DOHH2 (cell line): ENCODE results near the gene KANK4.

Experiments used
- H3F3A ChIP-seq: fragments of 200-600 bp; sonication (generic), shearing (Covaris generic); 2 replicates; pipeline ENCODE4 v1.6.0; 2016; ENCODE audit warnings: antibody characterized with exemption, mild to moderate bottlenecking; ENCODE audit not compliant: control insufficient read depth, insufficient read depth
- H3K27ac ChIP-seq: fragments of 200-600 bp; sonication (generic); 2 replicates; pipeline ENCODE4 v1.5.1; 2014; ENCODE audit warnings: low read depth, mild to moderate bottlenecking, low read length, moderate library complexity
- H3K27me3 ChIP-seq: fragments of 200-600 bp; sonication (generic); 2 replicates; pipeline ENCODE4 v1.6.1; 2014; ENCODE audit warnings: mild to moderate bottlenecking, low read length, mixed read lengths; ENCODE audit not compliant: control insufficient read depth
- H3K36me3 ChIP-seq: fragments of 200-600 bp; sonication (generic); 2 replicates; pipeline ENCODE4 v1.6.1; 2014; ENCODE audit warnings: mild to moderate bottlenecking, low read length, moderate library complexity, mixed read lengths; ENCODE audit not compliant: control insufficient read depth
- H3K4me1 ChIP-seq: fragments of 200-600 bp; sonication (generic); 2 replicates; pipeline ENCODE4 v1.6.1; 2014; ENCODE audit warnings: mild to moderate bottlenecking, low read length, mixed read lengths; ENCODE audit not compliant: control insufficient read depth
- H3K4me2 ChIP-seq: fragments of 200-600 bp; sonication (generic); 2 replicates; pipeline ENCODE4 v1.6.0; 2014; ENCODE audit warnings: mild to moderate bottlenecking, low read length, moderate library complexity
- H3K4me3 ChIP-seq: fragments of 200-600 bp; sonication (generic); 2 replicates; pipeline ENCODE4 v1.5.1; 2014; ENCODE audit warnings: mild to moderate bottlenecking, low read length, mixed read lengths
- H3K79me2 ChIP-seq: fragments of 200-600 bp; sonication (generic); 2 replicates; pipeline ENCODE4 v1.6.1; 2014; ENCODE audit warnings: mild to moderate bottlenecking, low read length, mixed read lengths; ENCODE audit not compliant: control insufficient read depth
- H3K9me2 ChIP-seq: fragments of 200-600 bp; sonication (generic); replicated peaks from 2 replicates; pipeline ENCODE4 v1.6.1; 2014; ENCODE audit warnings: mild to moderate bottlenecking, low read length, mixed read lengths; ENCODE audit not compliant: control insufficient read depth
- H3K9me3 ChIP-seq: fragments of 200-600 bp; sonication (generic); 2 replicates; pipeline ENCODE4 v1.6.1; 2014; ENCODE audit warnings: antibody characterized with exemption, low read length, mixed read lengths; ENCODE audit not compliant: control insufficient read depth, insufficient read depth
- H4K20me1 ChIP-seq: fragments of 200-600 bp; sonication (generic); 2 replicates; pipeline ENCODE4 v1.6.0; 2014; ENCODE audit warnings: low read depth, mild to moderate bottlenecking, antibody characterized with exemption, low read length, moderate library complexity; ENCODE audit not compliant: control insufficient read depth, insufficient read depth
- CTCF ChIP-seq: fragments of 200-600 bp; sonication (generic); IDR thresholded peaks from one replicate; pipeline ENCODE4 v1.5.1; 2014; ENCODE audit warnings: antibody characterized with exemption, mild to moderate bottlenecking, low read depth, low read length; ENCODE audit not compliant: poor library complexity, severe bottlenecking
- EZH2phosphoT487 ChIP-seq: fragments of 200-600 bp; sonication (generic); IDR thresholded peaks from 2 replicates; pipeline ENCODE4 v1.6.1; 2017; ENCODE audit warnings: borderline replicate concordance, mild to moderate bottlenecking, antibody characterized with exemption, low read length, moderate library complexity, mixed read lengths

Gene KANK4

GRCh38 chr1:62318756-62319544 is at the start of gene KANK4:
Gene KANK4, minus strand, starts transcription at chr1:62319434. Its CDS starts 37,870 bp downstream, at chr1:62281564.
- TF ChIP-seq CTCF (no peak), EZH2phosphoT487 (no peak)
- H3K36me3 ChIP-seq, result no peaks in the 10 kb centered on the region
- H3K27ac ChIP-seq, result no peak within 1 kb of the TSS
- H3K27me3 ChIP-seq, result no peaks in the 10 kb centered on the region
- no peaks in the 10 kb centered on the region for H3F3A ChIP-seq
- no peaks in the 10 kb centered on the region for H3K79me2 ChIP-seq
- H3K9me2 ChIP-seq, result no peaks in the 10 kb centered on the region
- no peak within 1 kb of the TSS for H3K4me3 ChIP-seq
- no peak within 1 kb of the TSS for H3K4me2 ChIP-seq
- no peaks in the 10 kb centered on the region for H3K9me3 ChIP-seq
- H4K20me1 ChIP-seq, result no peaks in the 10 kb centered on the region
- no peaks in the 10 kb centered on the region for H3K4me1 ChIP-seq

GRCh38 chr1:62368989-62369388 is 49.8 kb upstream of the KANK4 start:
- H3F3A ChIP-seq, result no peaks in the 10 kb centered on the region
- H3K27me3 ChIP-seq, result no peaks in the 10 kb centered on the region; the same call in 1 of the 2 replicates
- no peaks in the 10 kb centered on the region for H3K9me3 ChIP-seq
- H3K36me3 ChIP-seq, result no peaks in the 10 kb centered on the region
- H3K27ac ChIP-seq, result no peak overlapping the region
- no peaks in the 10 kb centered on the region for H3K79me2 ChIP-seq
- H4K20me1 ChIP-seq, result no peaks in the 10 kb centered on the region
- H3K4me2 ChIP-seq, result no peak overlapping the region
- H3K4me3 ChIP-seq, result no peak overlapping the region
- no peaks in the 10 kb centered on the region for H3K4me1 ChIP-seq
- TF ChIP-seq CTCF (no peak), EZH2phosphoT487 (no peak)
- no peaks in the 10 kb centered on the region for H3K9me2 ChIP-seq

- no peak overlapping the region for H3K4me2 ChIP-seq
- TF ChIP-seq EZH2phosphoT487 (no peak), CTCF (no peak)
- H3K4me3 ChIP-seq, result no peak overlapping the region
- H3K9me3 ChIP-seq, result no peaks in the 10 kb centered on the region
- H3K36me3 ChIP-seq, result no peaks in the 10 kb centered on the region
- H4K20me1 ChIP-seq, result no peaks in the 10 kb centered on the region
- no peaks in the 10 kb centered on the region for H3F3A ChIP-seq
- H3K4me1 ChIP-seq, result no peaks in the 10 kb centered on the region
- H3K9me2 ChIP-seq, result no peaks in the 10 kb centered on the region
- no peaks in the 10 kb centered on the region for H3K79me2 ChIP-seq
- no peaks in the 10 kb centered on the region; the same call in 1 of the 2 replicates for H3K27me3 ChIP-seq
- no peak overlapping the region for H3K27ac ChIP-seq
Observed at GRCh38 chr1:62367005-62367557, 47.8 kb upstream of the KANK4 start.
